ENCODE results near the gene ERH. TPM values are rescaled to one million over a fixed set of nuclear protein-coding genes. Genes with fewer than 3 reads are reported as not detected.
"Not testable (repeated sequence)": the region's sequence is repeated elsewhere in the genome, so short reads cannot be mapped to it uniquely, and the experiment has no call there.

ERH gene
- total RNA-seq, 1 donor from 2014 or later = 31.1 TPM

GRCh38 chr14:69423279-69423678 lies 25.2 kb upstream of the ERH start:
- DNase-seq (ENCODE audit: low spot score in 2 of 2) = no peak
- Histone ChIP-seq H3K9me3 (no peaks in the 10 kb centered on the region), H3K27ac (no peak overlapping the region), H3K4me1 (no peaks in the 10 kb centered on the region), H3K4me3 (no peak overlapping the region), H3K36me3 (peaks cover 10 to 28% of the 10 kb centered on the region in 2 donors), H3K27me3 (no peaks in the 10 kb centered on the region)
- intact Hi-C loops (cut with DNase I) = no loop called here
- no peak for TF ChIP-seq CTCF (IDR thresholded peaks at IDR 0.05)

- DNase-seq (ENCODE audit: low spot score in 2 of 2); H3K27ac ChIP-seq; H3K27me3 ChIP-seq; H3K9me3 ChIP-seq; H3K36me3 ChIP-seq; intact Hi-C loops (cut with DNase I); H3K4me3 ChIP-seq; H3K4me1 ChIP-seq: not testable (repeated sequence)
These were observed 18.0 kb upstream of the ERH start for GRCh38 chr14:69416087-69416486.

GRCh38 chr14:69413483-69413882 lies 15.4 kb upstream of the ERH start:
- no peaks in the 10 kb centered on the region for H3K36me3 ChIP-seq
- no peak overlapping the region for H3K4me3 ChIP-seq
- peaks cover 0 to 4% of the 10 kb centered on the region in 2 donors for H3K9me3 ChIP-seq
- no peaks in the 10 kb centered on the region for H3K27me3 ChIP-seq
- intact Hi-C loops (cut with DNase I) = no loop called here
- TF ChIP-seq CTCF (IDR thresholded peaks at IDR 0.05) = no peak
- no peaks in the 10 kb centered on the region for H3K4me1 ChIP-seq
- no peak overlapping the region for H3K27ac ChIP-seq
- no peak for DNase-seq (ENCODE audit: low spot score in 2 of 2)

- peaks cover 0 to 5% of the 10 kb centered on the region in 2 donors for H3K36me3 ChIP-seq
- no peaks in the 10 kb centered on the region for H3K27me3 ChIP-seq
- no peak for DNase-seq (ENCODE audit: low spot score in 2 of 2)
- TF ChIP-seq CTCF (IDR thresholded peaks at IDR 0.05) = no peak
- intact Hi-C loops (cut with DNase I) = no loop called here
- no peaks in the 10 kb centered on the region for H3K9me3 ChIP-seq
- H3K27ac ChIP-seq = no peak overlapping the region
- H3K4me1 ChIP-seq = no peaks in the 10 kb centered on the region
- H3K4me3 ChIP-seq = no peak overlapping the region
These were observed 10.3 kb upstream of the ERH start for GRCh38 chr14:69408331-69408960.

- no peak for TF ChIP-seq CTCF (IDR thresholded peaks at IDR 0.05)
- no peak overlapping the region for H3K27ac ChIP-seq
- no peak for DNase-seq (ENCODE audit: low spot score in 2 of 2)
- peaks cover 0 to 5% of the 10 kb centered on the region in 2 donors for H3K36me3 ChIP-seq
- H3K4me3 ChIP-seq = no peak overlapping the region
- no peaks in the 10 kb centered on the region for H3K27me3 ChIP-seq
- intact Hi-C loops (cut with DNase I) = no loop called here
- H3K9me3 ChIP-seq = no peaks in the 10 kb centered on the region
- H3K4me1 ChIP-seq = peaks cover 0 to 7% of the 10 kb centered on the region in 2 donors
These were observed 7.7 kb upstream of the ERH start for GRCh38 chr14:69405762-69406161.

GRCh38 chr14:69404883-69405282 lies 6.8 kb upstream of the ERH start:
- Histone ChIP-seq H3K36me3 (peaks cover 0 to 5% of the 10 kb centered on the region in 2 donors), H3K4me1 (peaks cover under 1 to 16% of the 10 kb centered on the region in 2 donors), H3K9me3 (no peaks in the 10 kb centered on the region), H3K27me3 (no peaks in the 10 kb centered on the region), H3K27ac (no peak overlapping the region), H3K4me3 (no peak overlapping the region)
- DNase-seq (ENCODE audit: low spot score in 2 of 2) = no peak
- intact Hi-C loops (cut with DNase I) = no loop called here
- no peak for TF ChIP-seq CTCF (IDR thresholded peaks at IDR 0.05)

All from ascending aorta (tissue), 2 donors.